Renal cortex interstitium (tissue), 11 donors: Measurements from ENCODE around the gene PDILT. TPM values are rescaled to one million over a fixed set of nuclear protein-coding genes. Genes with fewer than 3 reads are reported as not detected.
A peak's percentile ranks its signal among the peaks of the same experiment; 100 is the strongest.

Experiments
- DNase-seq, 11 donors: peaks; one replicate each; pipeline ENCODE4 v3.0.0-alpha.2; 2013; ENCODE audit warnings: low read depth in 9 of 11, low spot score in 4 of 11; ENCODE audit errors: extremely low read depth in 1 of 11
- polyA plus RNA-seq, 3 donors: library from polyadenylated mRNA; unstranded; fragments of 120-200 nt; gene quantifications; one replicate each; pipeline ENCODE4 v1.2.1, GENCODE V29; 2013; ENCODE audit not compliant: insufficient read length in 3 of 3

Gene PDILT
- polyA plus RNA-seq, 3 donors = 0.11 TPM; not detected in 2

DNA sequence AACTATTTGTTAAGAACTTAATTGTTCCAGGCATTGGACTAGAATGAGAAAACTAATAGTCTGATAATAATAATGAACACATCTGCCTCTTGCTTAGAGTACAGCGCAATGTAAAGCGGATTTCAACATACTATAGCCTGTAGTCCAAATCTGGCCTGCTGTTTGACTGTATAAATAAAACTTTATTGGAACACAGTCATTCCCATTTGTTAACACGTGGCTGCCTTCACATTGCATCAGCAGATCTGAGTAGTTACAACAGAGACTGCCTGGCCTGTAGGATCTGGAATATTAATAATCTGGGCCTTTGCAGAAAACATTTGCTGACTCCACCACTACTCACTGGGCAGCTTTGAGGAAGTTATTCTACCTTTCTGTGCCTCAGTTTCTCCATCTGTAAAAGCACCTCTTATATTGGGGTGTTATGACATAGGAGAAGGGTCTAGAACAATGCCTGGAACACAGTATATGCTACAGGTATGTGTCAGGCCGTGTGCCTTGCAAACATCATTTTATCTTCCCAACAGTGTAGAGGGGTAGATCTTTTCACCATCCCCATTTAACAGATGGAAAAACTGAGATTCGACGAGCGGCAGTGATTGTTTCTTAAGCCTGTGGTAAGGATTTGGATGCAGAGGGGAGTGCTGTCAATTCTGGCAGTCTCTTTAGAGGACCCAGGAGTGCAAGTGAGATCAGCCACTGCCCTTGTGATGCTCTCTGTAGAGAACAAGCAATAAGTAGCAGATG, 22.2 kb downstream of the PDILT start:
- DNase-seq = no peak

DNA sequence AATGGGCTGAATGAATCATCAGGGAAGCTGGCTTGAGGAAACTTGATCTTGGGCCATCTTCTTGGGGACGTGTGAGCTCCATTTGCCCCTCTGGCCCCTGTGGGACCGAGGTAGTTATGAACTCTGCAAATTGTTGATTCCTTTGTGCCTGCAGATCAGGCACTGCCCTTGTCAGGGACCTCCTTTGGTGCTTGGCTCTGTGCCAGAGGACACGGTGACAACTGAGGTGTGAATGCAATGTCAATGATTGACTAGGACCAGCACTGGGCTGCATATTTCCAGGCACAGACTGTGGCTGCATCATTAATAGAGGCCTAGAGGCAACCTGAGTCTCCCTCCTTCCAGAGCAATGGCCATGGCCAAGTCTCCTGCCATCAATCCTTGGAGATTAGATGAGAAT, 23.8 kb downstream of the PDILT start:
- peak in 3 of 11 donors; percentile 28 to 52 (median 45) for DNase-seq

DNA sequence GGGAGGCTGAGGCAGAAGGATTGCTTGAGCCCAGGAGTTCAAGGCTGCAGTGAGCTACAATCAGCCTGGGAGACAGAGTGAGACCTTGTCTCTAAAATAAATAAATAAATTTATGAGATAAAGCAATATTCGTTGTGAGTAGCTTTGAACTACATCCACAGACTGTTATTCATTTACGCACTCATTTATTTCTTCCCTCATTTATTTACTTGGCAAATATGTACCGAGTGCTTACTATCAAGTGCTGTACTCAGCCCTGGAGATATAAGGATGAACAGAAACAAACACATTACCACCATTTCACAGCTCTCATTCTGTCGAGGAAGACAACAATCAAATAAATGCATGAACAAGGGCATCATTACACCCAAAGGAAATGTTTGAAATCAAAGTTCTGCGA, 27.4 kb downstream of the PDILT start:
- DNase-seq = no peak

DNA sequence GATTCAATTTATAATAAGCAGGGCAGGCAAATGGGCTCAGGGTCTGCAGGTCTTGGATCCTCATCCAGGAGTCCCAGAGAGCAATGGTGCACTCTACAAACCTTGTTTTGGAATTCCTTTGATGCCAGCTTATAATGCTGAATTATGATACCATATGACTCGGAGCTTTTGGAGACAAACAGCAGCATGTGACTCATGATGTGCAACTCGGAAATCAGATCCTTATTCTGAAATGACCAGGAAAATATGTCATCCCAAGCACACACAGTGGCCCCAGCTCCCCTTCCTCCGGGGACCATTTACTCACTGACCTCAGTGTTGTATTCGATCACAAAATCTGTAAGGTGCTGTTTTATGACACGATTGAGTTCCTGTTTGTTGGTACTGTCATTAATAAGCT, 31.8 kb downstream of the PDILT start:
- no peak for DNase-seq

DNA sequence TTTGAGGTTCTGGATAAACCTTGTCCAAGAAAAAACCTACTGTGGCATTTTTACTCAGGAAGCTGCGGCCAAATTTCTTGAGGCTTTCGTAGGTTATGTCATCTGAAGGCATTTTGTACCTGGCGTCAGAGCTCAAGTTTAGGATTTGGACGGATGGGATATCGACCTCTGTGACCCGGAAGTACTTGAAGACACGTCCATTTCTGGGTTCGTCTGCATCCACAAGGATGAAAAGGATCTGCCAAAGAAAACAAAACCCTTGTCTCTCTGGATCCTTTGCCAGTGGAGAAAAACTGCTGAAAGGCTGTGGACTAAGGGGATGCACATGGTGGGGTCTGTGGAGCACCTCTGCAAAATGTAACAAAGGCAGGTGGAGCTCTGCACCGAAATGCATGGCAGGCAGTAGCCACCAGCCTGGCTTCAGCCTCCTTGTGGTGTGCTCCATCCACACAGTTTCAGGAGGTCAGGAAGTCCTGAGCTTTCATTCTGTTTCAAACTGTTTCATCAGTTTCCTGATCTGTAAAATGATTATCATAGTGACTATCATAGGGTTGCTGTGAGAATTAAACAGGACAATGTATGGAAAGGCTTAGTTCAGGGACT, 35.0 kb downstream of the PDILT start:
- DNase-seq = no peak

DNA sequence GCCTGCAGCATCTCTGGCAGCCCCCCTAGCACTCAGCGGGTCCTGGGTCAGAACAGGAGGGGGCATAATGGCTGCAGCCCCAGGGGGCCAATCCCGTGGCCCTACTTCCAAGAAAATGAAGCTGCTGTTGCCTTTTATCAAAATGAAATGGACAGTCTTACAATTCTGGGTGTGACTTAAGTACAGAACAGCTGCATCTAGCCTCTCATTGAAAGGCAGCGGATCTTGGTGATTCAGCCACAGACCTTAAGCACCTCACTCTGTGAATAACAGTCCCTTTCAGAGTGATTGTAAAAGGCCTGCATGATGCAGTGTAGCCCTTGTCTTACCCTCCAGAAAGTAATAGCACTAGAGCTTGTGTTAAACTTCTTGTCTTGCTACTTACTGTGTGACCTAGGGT, 40.5 kb downstream of the PDILT start:
- no peak for DNase-seq

DNA sequence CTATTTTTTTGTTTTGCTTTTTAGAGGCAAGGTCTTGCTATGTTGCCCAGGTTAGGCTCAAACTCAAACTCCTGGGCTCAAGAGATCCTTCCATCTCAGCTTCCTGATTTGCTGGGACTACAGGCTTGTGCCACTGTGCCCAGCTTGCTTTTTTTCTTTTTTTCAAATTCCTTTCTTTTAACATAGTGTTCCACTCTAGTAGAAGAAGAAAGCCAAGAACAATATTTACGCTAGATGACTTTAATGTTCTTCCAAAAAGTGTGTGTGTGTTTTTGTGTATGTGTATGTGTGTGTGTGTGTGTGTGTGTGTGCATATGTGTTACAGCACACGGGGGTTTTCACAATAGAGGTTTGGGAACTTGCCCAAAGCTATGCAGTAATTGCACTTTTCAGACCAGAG, 41.3 kb downstream of the PDILT start:
- DNase-seq = no peak

DNA sequence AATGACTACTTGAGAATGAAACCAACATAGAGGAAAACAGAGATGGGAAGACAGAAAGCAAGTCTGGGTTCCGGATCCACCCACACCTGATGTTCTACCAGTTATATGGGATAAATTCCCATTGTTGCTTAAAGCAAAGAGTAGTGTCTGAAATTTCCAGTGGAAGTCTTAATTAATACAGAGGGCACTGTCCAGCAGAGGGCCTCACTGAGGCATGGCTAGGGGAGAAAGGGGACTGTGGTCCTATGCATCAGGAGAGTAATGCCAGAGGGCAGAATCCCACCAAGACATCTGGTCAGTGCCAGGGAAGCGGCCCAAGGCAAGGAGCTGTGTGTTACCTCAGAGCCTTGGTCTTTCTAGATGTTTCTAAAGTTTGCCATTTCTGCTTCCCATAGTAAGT, 44.5 kb downstream of the PDILT start:
- no peak for DNase-seq

DNA sequence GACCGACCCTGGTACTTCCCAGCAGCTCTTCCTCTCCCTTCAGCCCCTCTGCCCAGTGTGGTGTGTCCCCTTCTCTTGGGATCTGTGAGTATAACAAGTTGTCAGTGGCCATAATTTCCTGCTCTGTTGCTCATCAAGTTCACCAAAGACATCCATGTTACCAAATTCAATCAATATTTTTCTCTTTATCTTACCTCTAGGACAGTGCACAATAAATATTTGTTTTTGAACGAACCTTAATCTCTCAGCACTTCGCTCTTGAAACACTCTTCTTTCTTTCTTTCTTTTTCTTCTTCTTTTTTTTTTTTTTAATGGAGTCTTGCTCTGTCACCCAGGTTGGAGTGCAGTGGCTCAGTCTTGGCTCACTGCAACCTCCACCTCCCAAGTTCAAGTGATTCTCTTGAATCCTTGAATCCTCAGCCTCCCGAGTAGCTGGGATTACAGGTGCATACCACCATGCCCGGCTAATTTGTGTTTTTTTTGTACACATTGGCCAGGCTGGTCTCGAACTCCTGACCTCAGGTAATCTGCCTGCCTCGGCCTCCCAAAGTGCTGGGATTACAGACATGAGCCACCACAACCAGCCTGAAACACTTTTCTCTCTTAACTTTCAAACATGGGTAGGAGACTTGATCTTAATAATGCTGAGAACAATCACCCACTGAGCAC, 49.3 kb downstream of the PDILT start:
- no peak for DNase-seq

DNA sequence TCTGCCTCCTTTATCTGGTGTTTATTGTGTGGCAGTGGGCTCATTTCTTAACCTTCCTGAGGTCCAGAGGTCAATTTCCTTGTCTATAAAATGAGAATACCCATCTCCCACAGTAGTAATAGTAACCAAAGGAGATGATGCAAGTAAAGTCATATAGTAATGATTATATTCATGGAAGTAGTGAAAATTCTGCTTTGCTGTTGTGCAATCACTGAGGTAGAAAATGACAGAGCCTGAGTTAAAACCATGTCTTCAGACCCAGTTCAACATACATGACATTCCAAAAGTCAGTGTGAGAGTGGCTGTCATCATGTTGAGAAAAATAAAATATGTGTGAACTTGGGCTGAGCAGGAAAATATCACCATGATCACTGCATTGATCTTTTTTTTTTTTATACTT, 51.2 kb downstream of the PDILT start:
- no peak for DNase-seq

DNA sequence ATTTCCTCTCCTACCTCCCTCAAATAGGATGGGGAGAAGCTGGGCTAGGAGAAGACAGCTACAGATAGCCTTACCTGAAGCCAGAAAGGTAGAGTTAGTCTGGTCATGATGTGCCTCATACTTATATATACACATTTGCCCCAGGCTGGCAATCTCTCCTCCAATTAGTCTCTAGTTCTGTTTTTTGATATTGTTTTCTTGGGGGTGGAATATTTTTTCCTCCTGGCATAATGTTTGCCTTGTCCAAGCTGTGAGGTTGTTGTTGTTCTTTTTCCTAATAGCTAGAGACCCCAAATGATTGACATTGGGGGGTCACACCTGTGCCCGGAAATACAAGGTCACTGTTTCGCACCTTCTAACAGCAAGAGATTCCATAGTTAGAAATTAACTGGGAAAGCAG, 51.9 kb downstream of the PDILT start, which contains the start of gene UMOD:
TSS of gene UMOD (minus strand) at position 101 of the 400 bp plus-strand sequence. CDS start 1,978 bp downstream, outside the sequence.
- DNase-seq = no peak

DNA sequence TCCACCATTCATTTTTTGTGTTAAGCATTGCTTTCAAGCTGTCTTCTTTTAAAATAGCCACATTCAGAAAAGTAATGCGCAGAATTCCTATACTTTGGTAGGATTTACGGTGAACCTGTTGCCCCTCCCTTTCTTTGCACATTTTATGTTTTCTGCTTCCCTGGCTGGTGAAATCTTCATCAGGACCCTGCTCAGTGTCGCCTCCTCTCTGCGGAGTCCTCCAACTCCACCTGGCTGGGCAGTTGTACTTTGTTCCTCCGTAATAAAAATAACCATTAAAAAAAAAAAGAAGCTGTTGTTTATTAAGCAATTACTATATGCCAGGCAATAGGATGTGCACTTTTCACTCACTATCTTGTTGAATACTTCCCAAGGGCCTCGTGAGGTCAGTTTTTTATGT, 54.9 kb downstream of the PDILT start:
- no peak for DNase-seq

DNA sequence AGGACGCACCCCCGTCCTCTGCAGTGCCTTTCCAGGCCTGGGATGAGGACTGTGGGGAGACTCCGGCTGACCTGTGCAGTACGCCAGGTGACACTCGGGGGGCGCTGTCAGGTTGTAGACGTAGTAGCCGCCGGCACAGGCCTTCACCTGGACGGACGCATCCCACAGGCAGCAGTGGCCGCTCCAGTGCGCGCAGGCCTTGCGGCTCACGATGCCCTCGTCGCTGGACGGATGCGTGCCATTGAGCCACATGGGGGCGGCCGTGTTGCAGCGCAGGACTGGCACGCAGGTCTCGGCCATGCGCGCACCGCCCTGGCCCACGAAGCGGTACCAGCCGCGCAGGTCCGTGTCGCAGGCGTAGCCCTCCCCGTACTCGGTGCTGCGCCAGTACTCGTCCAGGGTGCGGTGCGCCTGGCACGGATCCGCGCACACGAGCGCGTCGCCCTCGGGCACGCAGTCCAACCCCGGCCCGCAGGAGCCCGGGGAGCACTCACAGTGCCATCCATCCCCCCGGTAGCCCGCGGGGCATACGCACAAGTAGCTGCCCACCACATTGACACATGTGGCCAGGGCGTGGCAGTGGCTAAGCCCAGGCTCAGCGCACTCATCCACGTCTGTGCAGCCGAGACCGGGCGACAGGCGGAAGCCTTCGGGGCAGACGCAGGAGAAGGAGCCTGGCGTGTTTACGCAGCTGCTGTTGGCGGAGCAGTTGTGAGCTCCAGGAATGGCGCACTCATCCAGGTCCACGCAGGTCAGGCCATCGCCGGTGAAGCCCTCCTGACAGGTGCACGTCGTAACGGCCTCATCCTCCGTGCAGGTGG, 56.0 kb downstream of the PDILT start:
- DNase-seq = peak in 2 of 11 donors; percentile 4 to 6

DNA sequence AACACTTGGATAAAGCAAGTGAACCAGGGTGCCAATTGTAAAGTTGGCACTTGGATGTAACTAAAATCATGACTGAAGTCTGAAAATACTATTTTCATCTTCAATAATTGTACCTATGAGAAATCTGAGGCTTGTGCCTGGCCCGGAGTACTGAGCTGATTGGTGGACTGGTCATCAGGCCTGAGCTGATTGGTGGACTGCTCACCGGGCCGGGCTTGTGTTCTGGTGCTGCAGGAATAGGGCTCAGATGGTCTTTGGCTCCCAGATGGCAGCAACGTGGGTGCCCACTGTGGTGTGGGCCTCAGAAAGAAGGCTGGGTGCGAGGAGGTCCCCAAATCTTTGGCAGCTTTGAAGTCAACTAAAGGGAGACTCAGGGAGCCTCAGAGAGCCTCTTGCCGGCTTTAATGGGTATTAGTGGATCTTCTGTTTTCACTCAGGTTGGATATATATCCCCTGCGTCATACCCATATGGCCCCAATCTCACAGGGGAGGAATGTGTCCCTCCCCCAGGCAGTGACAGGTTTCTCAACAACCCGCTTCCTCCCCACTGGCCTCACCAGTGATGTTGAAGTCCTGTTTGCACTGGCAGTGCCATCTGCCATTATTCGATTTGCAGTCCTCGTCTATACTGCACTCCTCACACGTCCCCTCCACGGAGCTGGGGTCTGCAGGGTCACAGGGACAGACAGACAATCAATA, 56.7 kb downstream of the PDILT start:
- DNase-seq = no peak

DNA sequence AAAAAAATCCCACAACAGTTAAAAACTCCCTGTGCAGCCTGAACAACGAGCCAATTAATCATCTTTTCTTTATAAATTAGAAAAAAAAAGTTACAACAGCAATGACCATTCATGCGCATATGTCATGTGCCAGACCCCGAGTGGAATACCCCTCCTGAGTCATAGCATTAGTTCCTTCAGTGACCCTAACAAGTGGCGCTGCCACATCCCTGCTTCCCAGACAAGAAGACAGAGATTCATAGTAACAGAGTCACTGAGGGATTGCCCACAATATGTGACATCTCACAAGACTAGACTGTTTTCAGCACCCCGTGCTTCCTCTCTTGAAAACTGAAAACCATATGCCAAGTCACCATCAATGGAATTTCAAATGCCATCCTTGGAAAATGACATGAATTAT, 59.9 kb downstream of the PDILT start:
- DNase-seq = no peak

DNA sequence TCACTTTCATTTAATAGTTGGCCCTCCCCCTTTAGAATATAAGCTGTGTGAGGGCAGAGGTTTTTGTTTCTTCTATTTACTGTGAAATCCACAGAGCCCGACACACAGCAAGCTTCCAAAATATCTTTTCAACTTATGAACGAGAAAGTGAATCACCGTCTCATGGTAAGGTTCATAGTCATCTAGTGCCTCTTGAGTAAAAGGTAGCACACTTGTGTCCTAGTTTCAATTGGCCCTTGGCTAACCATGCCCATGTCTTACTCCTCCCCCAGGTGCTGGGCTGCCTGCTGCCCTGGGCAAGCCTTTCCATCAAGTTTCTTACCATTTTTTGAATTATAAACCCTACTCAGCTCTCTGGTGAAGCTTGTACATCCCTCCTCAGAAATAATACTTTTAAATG, 64.8 kb downstream of the PDILT start:
- no peak for DNase-seq

DNA sequence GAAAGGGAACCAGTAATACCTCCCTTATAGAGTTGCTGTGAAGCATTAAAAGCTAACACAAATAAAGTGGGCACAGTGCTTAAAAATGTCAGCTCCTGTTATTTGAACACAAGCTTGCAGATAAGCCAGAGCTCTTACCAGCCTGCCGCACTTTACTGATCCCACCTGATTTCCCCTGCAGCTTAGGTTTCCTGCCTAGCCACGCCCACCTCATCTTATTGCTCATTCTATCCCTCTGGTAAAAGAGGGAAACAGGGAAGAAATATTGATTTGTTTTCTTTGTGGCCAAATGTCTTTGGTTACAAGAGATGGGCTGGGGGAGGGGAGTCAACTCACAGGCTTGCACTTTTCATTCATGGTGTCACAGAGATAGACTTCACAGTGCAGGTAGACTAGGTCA, 67.6 kb downstream of the PDILT start:
- no peak for DNase-seq

DNA sequence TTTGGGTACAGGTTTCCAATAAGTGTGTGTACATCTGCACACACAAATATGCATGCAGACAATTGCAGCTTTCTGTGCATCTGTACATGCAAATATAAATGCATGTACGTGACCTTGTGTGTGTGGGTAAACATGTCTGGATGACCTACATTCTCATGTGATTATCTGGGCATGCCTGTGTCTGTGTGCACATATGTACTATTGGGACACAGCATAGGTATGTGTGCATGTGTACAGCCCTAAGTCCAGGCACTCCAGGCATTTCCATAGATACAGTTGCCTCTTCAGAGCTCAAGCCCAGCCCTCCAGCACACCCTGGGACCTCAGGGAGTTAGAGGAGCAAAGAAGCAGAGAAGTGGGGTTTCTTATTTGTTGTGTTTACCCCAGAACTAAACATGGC, 70.1 kb downstream of the PDILT start:
- DNase-seq = no peak

DNA sequence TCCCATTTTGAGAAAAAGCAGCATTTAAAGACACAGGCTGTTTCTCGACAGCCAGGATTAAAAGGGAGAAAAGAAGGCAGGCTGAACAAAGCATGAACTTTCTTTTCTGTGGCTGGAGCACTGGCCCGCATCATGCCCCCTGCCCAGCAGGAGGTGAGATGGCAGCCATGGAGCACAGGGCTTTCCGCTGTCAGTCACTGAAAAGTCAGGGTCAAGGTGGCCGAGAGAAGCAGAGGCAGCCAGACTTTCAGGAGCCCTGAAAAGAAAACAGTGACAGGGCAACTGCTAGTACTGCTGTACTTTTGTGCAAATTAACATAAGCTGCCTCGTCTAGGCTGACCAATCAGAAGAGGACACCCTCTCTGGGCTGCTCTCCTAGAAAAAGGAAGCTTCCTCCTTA, 71.4 kb downstream of the PDILT start:
- DNase-seq = no peak
